Liver (tissue), 9 donors: ENCODE results near the gene AMT. TPM values are rescaled to one million over a fixed set of nuclear protein-coding genes. Genes with fewer than 3 reads are reported as not detected.
A peak's percentile ranks its signal among the peaks of the same experiment; 100 is the strongest.

Source experiments
- DNase-seq: peaks from one replicate; pipeline ENCODE4 v3.0.0-alpha.2; 2017; ENCODE audit warnings: low spot score
- H3K27ac ChIP-seq, 2 donors: one replicate each; pipeline ENCODE4 v1.7.0; 2013; ENCODE audit warnings: inconsistent platforms in 2 of 2, low read length in 2 of 2, control low read depth in 1 of 2, low read depth in 1 of 2, mild to moderate bottlenecking in 1 of 2
- H3K27me3 ChIP-seq, 4 donors: one replicate each; pipeline versions ENCODE4 v1.6.1 to v1.7.0; 2013; ENCODE audit warnings: low read length in 3 of 4, inconsistent platforms in 1 of 4, mild to moderate bottlenecking in 1 of 4, moderate library complexity in 1 of 4; ENCODE audit not compliant: control insufficient read depth in 4 of 4, insufficient read depth in 4 of 4
- H3K36me3 ChIP-seq, 4 donors: one replicate each; pipeline versions ENCODE4 v1.6.1 to v1.7.0; 2013; ENCODE audit warnings: low read length in 3 of 4, mild to moderate bottlenecking in 3 of 4, low read depth in 1 of 4, moderate library complexity in 1 of 4; ENCODE audit not compliant: control insufficient read depth in 4 of 4, insufficient read depth in 3 of 4
- H3K4me1 ChIP-seq, 4 donors: one replicate each; pipeline versions ENCODE4 v1.6.1 to v1.7.0; 2013; ENCODE audit warnings: low read length in 3 of 4, mild to moderate bottlenecking in 3 of 4, moderate library complexity in 1 of 4; ENCODE audit not compliant: control insufficient read depth in 4 of 4, insufficient read depth in 4 of 4
- H3K4me3 ChIP-seq, 3 donors: one replicate each; pipeline versions ENCODE4 v1.6.1 to v1.7.0; 2013; ENCODE audit warnings: low read length in 3 of 3, control low read depth in 1 of 3, low read depth in 1 of 3, mild to moderate bottlenecking in 1 of 3
- H3K9ac ChIP-seq, 2 donors: one replicate each; pipeline ENCODE4 v1.7.0; 2013; ENCODE audit warnings: low read length in 2 of 2, mild to moderate bottlenecking in 2 of 2, moderate library complexity in 2 of 2, control low read depth in 1 of 2, low read depth in 1 of 2
- H3K9me3 ChIP-seq, 4 donors: one replicate each; pipeline versions ENCODE4 v1.6.1 to v1.7.0; 2013; ENCODE audit warnings: low read length in 3 of 4; ENCODE audit not compliant: control insufficient read depth in 4 of 4
- EGR1 ChIP-seq, 2 donors: IDR thresholded peaks; 2 replicates each; pipeline ENCODE4 v1.6.1; 2016 to 2018; ENCODE audit warnings: antibody characterized with exemption in 2 of 2, low read depth in 2 of 2
- GABPA ChIP-seq, 2 donors: IDR thresholded peaks in 1 of 2; conservative IDR thresholded peaks in 1 of 2; 2 replicates each; pipeline ENCODE4 v1.6.1; 2016; ENCODE audit warnings: antibody characterized with exemption in 2 of 2, mild to moderate bottlenecking in 1 of 2, moderate library complexity in 1 of 2
- HNF4A ChIP-seq, 2 donors: conservative IDR thresholded peaks; 2 replicates each; pipeline ENCODE4 v1.6.1; 2016; ENCODE audit warnings: antibody characterized with exemption in 2 of 2, mild to moderate bottlenecking in 2 of 2
- HNF4G ChIP-seq: IDR thresholded peaks from 2 replicates; pipeline ENCODE4 v1.6.1; 2016; ENCODE audit warnings: antibody characterized with exemption
- JUND ChIP-seq, 2 donors: IDR thresholded peaks; 2 replicates each; pipeline ENCODE4 v1.6.1; 2016; ENCODE audit warnings: antibody characterized with exemption in 2 of 2
- NR2F2 ChIP-seq: IDR thresholded peaks from 2 replicates; pipeline ENCODE4 v1.6.1; 2016; ENCODE audit warnings: antibody characterized with exemption
- RAD21 ChIP-seq, 2 donors: IDR thresholded peaks; 2 replicates each; pipeline ENCODE4 v1.6.1; 2016; ENCODE audit warnings: antibody characterized with exemption in 2 of 2, mild to moderate bottlenecking in 2 of 2
- SP1 ChIP-seq: IDR thresholded peaks from 2 replicates; pipeline ENCODE4 v1.6.1; 2018; ENCODE audit warnings: antibody characterized with exemption, mild to moderate bottlenecking
- YY1 ChIP-seq: IDR thresholded peaks from 2 replicates; pipeline ENCODE4 v1.6.1; 2016; ENCODE audit warnings: antibody characterized with exemption, mild to moderate bottlenecking
- WGBS: extraction: QIAGEN DNeasy Blood & Tissue Kit; methylation state at CpG from one replicate; pipeline ENCODE4 v1.1.7; 2013; 5-methylcytosine and 5-hydroxymethylcytosine counted together
- polyA plus RNA-seq, 2 donors: library from polyadenylated mRNA; stranded (reverse) in 1 of 2; unstranded in 1 of 2; fragments of 200-250 nt in 1 of 2; fragments of >200 nt in 1 of 2; fragmentation: Nextera tagmentation in 1 of 2; extraction: Ambion mirVana in 1 of 2; gene quantifications; one replicate each; pipeline versions ENCODE4 v1.2.1 to v1.2.3, GENCODE V29; 2013 to 2015
- total RNA-seq, 2 donors: library from RNA; depleted of rRNA; stranded (reverse); fragments of >200 nt; gene quantifications; one replicate each; pipeline ENCODE4 v1.2.3, GENCODE V29; 2014
- TF ChIP-seq, protein P1 (sequence below): IDR thresholded peaks from 2 replicates; pipeline ENCODE4 v1.6.1; 2016; ENCODE audit warnings: antibody characterized with exemption
- TF ChIP-seq, protein P2 (sequence below): IDR thresholded peaks from 2 replicates; pipeline ENCODE4 v1.6.1; 2016; ENCODE audit warnings: antibody characterized with exemption, mild to moderate bottlenecking
- donor health status: healthy.
- donor health status: healthy.
- donor health status: healthy.
- donor health status: healthy.
- donor health status: healthy.

The AMT gene
- total and polyA plus RNA-seq, 4 donors = 15.6 to 28.7 (median 25.5) TPM

- peak overlapping the region; percentile 6 to 8 for H3K27ac ChIP-seq
- H3K4me1 ChIP-seq = peaks cover 0 to 9% (median 1%) of the 10 kb centered on the region in 4 donors
- no peaks in the 10 kb centered on the region for H3K27me3 ChIP-seq
- no peaks in the 10 kb centered on the region for H3K9me3 ChIP-seq
- TF ChIP-seq RAD21 (IDR thresholded peaks at IDR 0.05) (no peak), EGR1 (IDR thresholded peaks at IDR 0.05; ENCODE audit: low read depth in 2 of 2) (peak in 1 of 2 donors; percentile 9), HNF4A (conservative IDR thresholded peaks at IDR 0.05) (peak in 1 of 2 donors; percentile 14)
- 65% methylated on average over 11 of the region's 11 CpGs for WGBS
- no peaks in the 10 kb centered on the region for H3K36me3 ChIP-seq
- H3K4me3 ChIP-seq = no peak overlapping the region
- H3K9ac ChIP-seq = no peak overlapping the region
- no peak for DNase-seq
Observed at GRCh38 chr3:49386056-49386756, 36.1 kb downstream of the AMT start.

DNA sequence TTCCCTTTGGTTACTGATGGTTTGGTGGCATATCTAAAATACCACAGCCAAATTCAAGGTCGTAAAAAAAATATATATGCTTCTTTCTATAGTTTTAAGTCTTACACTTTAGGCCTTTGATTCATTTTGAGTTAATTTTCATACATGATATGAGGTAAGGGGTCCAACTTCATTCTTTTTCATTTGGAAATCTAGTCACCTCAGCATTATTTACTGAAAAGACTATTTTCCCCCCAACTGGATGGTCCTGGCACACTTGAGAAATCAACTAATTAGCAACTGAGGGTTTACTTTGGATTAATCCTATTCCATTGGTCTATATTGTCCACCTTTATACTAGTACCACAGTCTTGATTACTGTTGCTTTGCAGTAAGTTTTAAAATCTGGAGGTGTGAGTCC, 36.7 kb downstream of the AMT start:
- Histone ChIP-seq H3K27ac (no peak overlapping the region), H3K36me3 (no peaks in the 10 kb centered on the region), H3K4me1 (peaks cover 0 to 9% (median 1%) of the 10 kb centered on the region in 4 donors), H3K9ac (no peak overlapping the region), H3K27me3 (no peaks in the 10 kb centered on the region), H3K4me3 (no peak overlapping the region), H3K9me3 (no peaks in the 10 kb centered on the region)
- TF ChIP-seq, protein P1, sequence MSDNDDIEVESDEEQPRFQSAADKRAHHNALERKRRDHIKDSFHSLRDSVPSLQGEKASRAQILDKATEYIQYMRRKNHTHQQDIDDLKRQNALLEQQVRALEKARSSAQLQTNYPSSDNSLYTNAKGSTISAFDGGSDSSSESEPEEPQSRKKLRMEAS = no peak
- TF ChIP-seq HNF4G (no peak), EGR1 (IDR thresholded peaks at IDR 0.05; ENCODE audit: low read depth in 2 of 2) (no peak), GABPA (IDR thresholded peaks at IDR 0.05 in 1 of 2, conservative IDR thresholded peaks at IDR 0.05 in 1 of 2) (no peak)
- TF ChIP-seq, protein P2, sequence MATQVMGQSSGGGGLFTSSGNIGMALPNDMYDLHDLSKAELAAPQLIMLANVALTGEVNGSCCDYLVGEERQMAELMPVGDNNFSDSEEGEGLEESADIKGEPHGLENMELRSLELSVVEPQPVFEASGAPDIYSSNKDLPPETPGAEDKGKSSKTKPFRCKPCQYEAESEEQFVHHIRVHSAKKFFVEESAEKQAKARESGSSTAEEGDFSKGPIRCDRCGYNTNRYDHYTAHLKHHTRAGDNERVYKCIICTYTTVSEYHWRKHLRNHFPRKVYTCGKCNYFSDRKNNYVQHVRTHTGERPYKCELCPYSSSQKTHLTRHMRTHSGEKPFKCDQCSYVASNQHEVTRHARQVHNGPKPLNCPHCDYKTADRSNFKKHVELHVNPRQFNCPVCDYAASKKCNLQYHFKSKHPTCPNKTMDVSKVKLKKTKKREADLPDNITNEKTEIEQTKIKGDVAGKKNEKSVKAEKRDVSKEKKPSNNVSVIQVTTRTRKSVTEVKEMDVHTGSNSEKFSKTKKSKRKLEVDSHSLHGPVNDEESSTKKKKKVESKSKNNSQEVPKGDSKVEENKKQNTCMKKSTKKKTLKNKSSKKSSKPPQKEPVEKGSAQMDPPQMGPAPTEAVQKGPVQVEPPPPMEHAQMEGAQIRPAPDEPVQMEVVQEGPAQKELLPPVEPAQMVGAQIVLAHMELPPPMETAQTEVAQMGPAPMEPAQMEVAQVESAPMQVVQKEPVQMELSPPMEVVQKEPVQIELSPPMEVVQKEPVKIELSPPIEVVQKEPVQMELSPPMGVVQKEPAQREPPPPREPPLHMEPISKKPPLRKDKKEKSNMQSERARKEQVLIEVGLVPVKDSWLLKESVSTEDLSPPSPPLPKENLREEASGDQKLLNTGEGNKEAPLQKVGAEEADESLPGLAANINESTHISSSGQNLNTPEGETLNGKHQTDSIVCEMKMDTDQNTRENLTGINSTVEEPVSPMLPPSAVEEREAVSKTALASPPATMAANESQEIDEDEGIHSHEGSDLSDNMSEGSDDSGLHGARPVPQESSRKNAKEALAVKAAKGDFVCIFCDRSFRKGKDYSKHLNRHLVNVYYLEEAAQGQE = no peak
- WGBS = 100% methylated on average over 1 of the region's 1 CpG
- no peak for DNase-seq

DNA sequence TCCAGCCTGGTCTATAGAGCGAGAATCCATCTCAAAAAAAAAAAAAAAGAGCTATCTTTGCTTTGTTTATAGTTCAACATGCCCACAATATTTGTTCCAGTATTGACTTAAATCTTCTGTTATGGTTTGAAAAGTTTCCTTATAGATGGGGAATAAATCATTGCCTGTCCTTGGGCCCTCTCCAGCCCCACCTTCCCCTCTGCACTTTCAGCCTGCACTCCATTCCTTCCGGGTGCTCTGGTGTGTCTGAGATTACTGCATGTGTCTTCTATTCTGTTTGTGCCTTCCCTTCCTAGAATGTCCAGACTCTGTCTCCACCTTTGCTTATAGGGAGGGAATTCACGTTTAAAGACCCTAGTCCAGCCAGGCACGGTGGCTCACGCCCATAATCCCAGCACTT, 38.9 kb downstream of the AMT start:
- H3K27ac ChIP-seq = no peak overlapping the region
- H3K4me1 ChIP-seq = peaks cover 0 to 7% (median 1%) of the 10 kb centered on the region in 4 donors
- no peak overlapping the region for H3K9ac ChIP-seq
- H3K36me3 ChIP-seq = no peaks in the 10 kb centered on the region
- TF ChIP-seq SP1 (no peak), YY1 (no peak), NR2F2 (no peak), JUND (IDR thresholded peaks at IDR 0.05) (no peak)
- no peak overlapping the region for H3K4me3 ChIP-seq
- WGBS = 69% methylated on average over 5 of the region's 5 CpGs
- no peaks in the 10 kb centered on the region for H3K27me3 ChIP-seq
- peaks cover 0 to 2% (median 0%) of the 10 kb centered on the region in 4 donors for H3K9me3 ChIP-seq
- DNase-seq = no peak
